Stomach smooth muscle (tissue), 2 donors: Measurements from ENCODE around the gene VPS26A.

Source experiments
- H3K27ac ChIP-seq: one replicate; pipeline ENCODE4 v1.7.0; 2013; ENCODE audit warnings: mild to moderate bottlenecking, low read length, inconsistent platforms
- H3K27me3 ChIP-seq, 2 donors: one replicate each; pipeline ENCODE4 v1.7.0; 2013; ENCODE audit warnings: low read length in 2 of 2; ENCODE audit not compliant: insufficient read depth in 2 of 2, control insufficient read depth in 1 of 2
- H3K36me3 ChIP-seq, 2 donors: one replicate each; pipeline ENCODE4 v1.7.0; 2013; ENCODE audit warnings: low read length in 2 of 2; ENCODE audit not compliant: control insufficient read depth in 2 of 2, insufficient read depth in 2 of 2
- H3K4me1 ChIP-seq: one replicate; pipeline ENCODE4 v1.7.0; 2013; ENCODE audit warnings: low read length; ENCODE audit not compliant: control insufficient read depth, insufficient read depth
- H3K4me3 ChIP-seq, 2 donors: one replicate each; pipeline ENCODE4 v1.7.0; 2013; ENCODE audit warnings: low read length in 2 of 2
- H3K9ac ChIP-seq, 2 donors: one replicate each; pipeline ENCODE4 v1.7.0; 2013; ENCODE audit warnings: low read length in 2 of 2, mild to moderate bottlenecking in 1 of 2
- H3K9me3 ChIP-seq, 2 donors: one replicate each; pipeline ENCODE4 v1.7.0; 2013; ENCODE audit warnings: low read length in 2 of 2; ENCODE audit not compliant: control insufficient read depth in 2 of 2
- donor health status: healthy.
- donor health status: Pancreatic carcinoma.

The VPS26A gene

GRCh38 chr10:69209787-69210484 is 86.0 kb downstream of the VPS26A start:
- Histone ChIP-seq H3K9me3 (no peaks in the 10 kb centered on the region), H3K9ac (no peak overlapping the region), H3K27me3 (no peaks in the 10 kb centered on the region), H3K27ac (no peak overlapping the region), H3K4me1 (no peaks in the 10 kb centered on the region), H3K4me3 (no peak overlapping the region), H3K36me3 (peaks cover 30 to 31% of the 10 kb centered on the region in 2 donors)

GRCh38 chr10:69211104-69211503 is 87.1 kb downstream of the VPS26A start:
- Histone ChIP-seq H3K4me3 (no peak overlapping the region), H3K27me3 (no peaks in the 10 kb centered on the region), H3K27ac (no peak overlapping the region), H3K9me3 (no peaks in the 10 kb centered on the region), H3K4me1 (no peaks in the 10 kb centered on the region), H3K9ac (no peak overlapping the region), H3K36me3 (peaks cover 23 to 25% of the 10 kb centered on the region in 2 donors)

GRCh38 chr10:69211524-69211923 is 87.5 kb downstream of the VPS26A start:
- Histone ChIP-seq H3K36me3 (peaks cover 20 to 21% of the 10 kb centered on the region in 2 donors), H3K4me3 (no peak overlapping the region), H3K9ac (no peak overlapping the region), H3K9me3 (no peaks in the 10 kb centered on the region), H3K27ac (no peak overlapping the region), H3K4me1 (no peaks in the 10 kb centered on the region), H3K27me3 (no peaks in the 10 kb centered on the region)

- Histone ChIP-seq H3K4me1 (no peaks in the 10 kb centered on the region), H3K4me3 (no peak overlapping the region), H3K9me3 (no peaks in the 10 kb centered on the region), H3K9ac (no peak overlapping the region), H3K27ac (no peak overlapping the region), H3K36me3 (peaks cover 4% of the 10 kb centered on the region in 2 donors), H3K27me3 (peaks cover 0 to 2% of the 10 kb centered on the region in 2 donors)
These were observed 89.8 kb downstream of the VPS26A start for GRCh38 chr10:69213591-69214311.

GRCh38 chr10:69214666-69215131 is 90.7 kb downstream of the VPS26A start:
- Histone ChIP-seq H3K9me3 (no peaks in the 10 kb centered on the region), H3K9ac (no peak overlapping the region), H3K27ac (no peak overlapping the region), H3K4me1 (no peaks in the 10 kb centered on the region), H3K4me3 (no peak overlapping the region), H3K36me3 (no peaks in the 10 kb centered on the region), H3K27me3 (peaks cover 0 to 2% of the 10 kb centered on the region in 2 donors)

- no peaks in the 10 kb centered on the region for H3K4me1 ChIP-seq
- no peak overlapping the region for H3K27ac ChIP-seq
- peaks cover 0 to 2% of the 10 kb centered on the region in 2 donors for H3K27me3 ChIP-seq
- H3K36me3 ChIP-seq = no peaks in the 10 kb centered on the region
- H3K9me3 ChIP-seq = no peaks in the 10 kb centered on the region
- no peak overlapping the region for H3K4me3 ChIP-seq
- no peak overlapping the region for H3K9ac ChIP-seq
These were observed 91.6 kb downstream of the VPS26A start for GRCh38 chr10:69215405-69216171.

- Histone ChIP-seq H3K36me3 (no peaks in the 10 kb centered on the region), H3K9ac (no peak overlapping the region), H3K27ac (no peak overlapping the region), H3K4me1 (no peaks in the 10 kb centered on the region), H3K4me3 (no peak overlapping the region), H3K9me3 (no peaks in the 10 kb centered on the region), H3K27me3 (peaks cover 0 to 2% of the 10 kb centered on the region in 2 donors)
These were observed 92.7 kb downstream of the VPS26A start for GRCh38 chr10:69216577-69217118.

GRCh38 chr10:69217119-69217754 is 93.3 kb downstream of the VPS26A start:
- Histone ChIP-seq H3K36me3 (no peaks in the 10 kb centered on the region), H3K4me1 (no peaks in the 10 kb centered on the region), H3K9me3 (no peaks in the 10 kb centered on the region)

GRCh38 chr10:69218831-69219230 is 94.9 kb downstream of the VPS26A start:
- no peak overlapping the region for H3K4me3 ChIP-seq
- no peaks in the 10 kb centered on the region for H3K36me3 ChIP-seq
- no peak overlapping the region for H3K9ac ChIP-seq
- peaks cover 0 to 2% of the 10 kb centered on the region in 2 donors for H3K27me3 ChIP-seq
- no peak overlapping the region for H3K27ac ChIP-seq
- H3K4me1 ChIP-seq = no peaks in the 10 kb centered on the region
- no peaks in the 10 kb centered on the region for H3K9me3 ChIP-seq

More at GRCh38 chr10:69217119-69217754, 93.3 kb downstream of the VPS26A start:
- Histone ChIP-seq H3K27me3 (peaks cover 0 to 2% of the 10 kb centered on the region in 2 donors), H3K9ac (no peak overlapping the region), H3K27ac (no peak overlapping the region), H3K4me3 (no peak overlapping the region)

GRCh38 chr10:69220041-69220451 is 96.1 kb downstream of the VPS26A start, which contains the start of gene HKDC1:
Gene HKDC1, plus strand, starts transcription at chr10:69220332. Its CDS starts 104 bp downstream, at chr10:69220436.
- Histone ChIP-seq H3K4me1 (no peaks in the 10 kb centered on the region), H3K9me3 (no peaks in the 10 kb centered on the region), H3K4me3 (no peak within 1 kb of the TSS), H3K36me3 (no peaks in the 10 kb centered on the region), H3K27me3 (peaks cover 0 to 2% of the 10 kb centered on the region in 2 donors), H3K9ac (no peak within 1 kb of the TSS), H3K27ac (no peak within 1 kb of the TSS)
